Parathyroid adenoma (tissue), 2 donors: ENCODE data around the gene PCTP.

Experiments
- H2AFZ ChIP-seq: fragments of 300-600 bp; sonication (generic); one replicate; pipeline ENCODE4 v1.7.0; 2017; ENCODE audit warnings: antibody characterized with exemption, mild to moderate bottlenecking
- H3K27ac ChIP-seq: fragments of 300-600 bp; sonication (generic); one replicate; pipeline ENCODE4 v1.7.0; 2017
- H3K27me3 ChIP-seq: fragments of 300-600 bp; sonication (generic); one replicate; pipeline ENCODE4 v1.7.0; 2017; ENCODE audit warnings: low read length; ENCODE audit not compliant: control insufficient read depth, insufficient read depth
- H3K36me3 ChIP-seq: fragments of 300-600 bp; sonication (generic); one replicate; pipeline ENCODE4 v1.7.0; 2017; ENCODE audit warnings: low read length; ENCODE audit not compliant: control insufficient read depth, insufficient read depth
- H3K4me1 ChIP-seq: fragments of 300-600 bp; sonication (generic); one replicate; pipeline ENCODE4 v1.7.0; 2017; ENCODE audit warnings: control low read depth
- H3K4me2 ChIP-seq: fragments of 300-600 bp; sonication (generic); one replicate; pipeline ENCODE4 v1.7.0; 2017; ENCODE audit warnings: low read length
- H3K4me3 ChIP-seq: fragments of 300-600 bp; sonication (generic); one replicate; pipeline ENCODE4 v1.7.0; 2017; ENCODE audit warnings: low read depth, low read length
- H3K79me2 ChIP-seq: fragments of 300-600 bp; sonication (generic); one replicate; pipeline ENCODE4 v1.7.0; 2017; ENCODE audit warnings: control low read depth
- H3K9ac ChIP-seq: fragments of 300-600 bp; sonication (generic); one replicate; pipeline ENCODE4 v1.7.0; 2017; ENCODE audit warnings: mild to moderate bottlenecking
- H3K9me3 ChIP-seq: fragments of 300-600 bp; sonication (generic); one replicate; pipeline ENCODE4 v1.7.0; 2017; ENCODE audit warnings: low read length; ENCODE audit not compliant: control insufficient read depth
- CTCF ChIP-seq: fragments of 300-600 bp; sonication (generic); IDR thresholded peaks from one replicate; pipeline ENCODE4 v1.7.0; 2017; ENCODE audit warnings: antibody characterized with exemption, mild to moderate bottlenecking
- donor health status: primary hyperparathyroidism.

Gene PCTP

GRCh38 chr17:55825213-55825612 lies 74.4 kb downstream of the PCTP start:
- H3K9ac ChIP-seq = no peak overlapping the region
- no peak overlapping the region for H3K4me3 ChIP-seq
- no peak overlapping the region for H2AFZ ChIP-seq
- TF ChIP-seq CTCF = no peak
- H3K27me3 ChIP-seq = no peaks in the 10 kb centered on the region
- H3K36me3 ChIP-seq = no peaks in the 10 kb centered on the region
- H3K27ac ChIP-seq = no peak overlapping the region
- no peak overlapping the region for H3K4me2 ChIP-seq
- H3K9me3 ChIP-seq = no peaks in the 10 kb centered on the region
- no peaks in the 10 kb centered on the region for H3K4me1 ChIP-seq
- no peaks in the 10 kb centered on the region for H3K79me2 ChIP-seq
